ENCODE results near the gene COL23A1.

- TF ChIP-seq REST (tag by site-specific recombination; IDR thresholded peaks at IDR 0.05), result no peak
- TF ChIP-seq ZNF280C (tag by site-specific recombination; IDR thresholded peaks at IDR 0.05), result no peak
- no peak for TF ChIP-seq CTCF (tag by site-specific recombination; IDR thresholded peaks at IDR 0.05)
Observed at GRCh38 chr5:178308541-178309092, 281.6 kb downstream of the COL23A1 start.

Measured in HEK293 (cell line).